HG02938 (cell line): ENCODE data around the gene BST2.
A peak's percentile ranks its signal among the peaks of the same experiment; 100 is the strongest.
"Not testable (repeated sequence)": the region's sequence is repeated elsewhere in the genome, so short reads cannot be mapped to it uniquely, and the experiment has no call there.

Source experiments
- ATAC-seq: cut with Tn5 transposase; IDR thresholded peaks from one replicate; pipeline ENCODE4 v1.9.1; 2021; ENCODE audit warnings: mild to moderate bottlenecking, moderate library complexity; ENCODE audit not compliant: unreplicated experiment

The BST2 gene

DNA sequence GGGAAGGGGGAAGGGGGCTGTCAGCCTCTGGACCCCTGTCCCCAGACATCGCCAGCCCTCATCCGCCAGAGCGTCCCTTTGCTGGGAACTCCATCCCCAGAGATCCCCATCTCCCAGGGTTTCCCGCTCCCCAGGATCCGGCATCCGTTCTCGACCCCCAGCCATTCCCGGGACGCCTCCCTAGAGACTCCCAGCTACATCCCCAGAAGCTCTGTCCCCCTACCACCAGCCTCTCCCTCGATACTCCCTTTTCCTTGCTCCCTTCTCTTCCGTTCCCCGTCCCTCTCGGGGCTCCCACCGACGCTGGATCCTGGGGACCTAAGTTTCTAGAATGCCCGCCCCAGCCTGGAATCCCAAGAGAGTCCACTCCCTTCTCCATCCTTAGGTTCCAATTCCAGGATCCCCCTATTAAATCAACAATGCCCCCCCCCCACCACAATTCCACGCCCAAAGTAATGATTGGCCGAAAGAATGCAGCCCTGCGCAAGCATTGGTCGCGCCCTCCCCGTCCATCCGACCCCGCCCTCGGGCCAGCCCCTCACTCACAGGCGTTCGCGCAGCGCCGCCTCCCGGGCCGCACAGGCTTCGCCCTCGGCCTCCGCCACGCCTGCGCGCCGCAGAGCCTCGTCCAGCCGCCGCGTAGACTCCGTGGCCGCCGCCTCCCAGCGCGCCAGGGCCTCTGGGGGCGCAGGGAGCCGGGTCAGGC is 14.6 kb downstream of the BST2 start:
- peak; percentile 79 for ATAC-seq

DNA sequence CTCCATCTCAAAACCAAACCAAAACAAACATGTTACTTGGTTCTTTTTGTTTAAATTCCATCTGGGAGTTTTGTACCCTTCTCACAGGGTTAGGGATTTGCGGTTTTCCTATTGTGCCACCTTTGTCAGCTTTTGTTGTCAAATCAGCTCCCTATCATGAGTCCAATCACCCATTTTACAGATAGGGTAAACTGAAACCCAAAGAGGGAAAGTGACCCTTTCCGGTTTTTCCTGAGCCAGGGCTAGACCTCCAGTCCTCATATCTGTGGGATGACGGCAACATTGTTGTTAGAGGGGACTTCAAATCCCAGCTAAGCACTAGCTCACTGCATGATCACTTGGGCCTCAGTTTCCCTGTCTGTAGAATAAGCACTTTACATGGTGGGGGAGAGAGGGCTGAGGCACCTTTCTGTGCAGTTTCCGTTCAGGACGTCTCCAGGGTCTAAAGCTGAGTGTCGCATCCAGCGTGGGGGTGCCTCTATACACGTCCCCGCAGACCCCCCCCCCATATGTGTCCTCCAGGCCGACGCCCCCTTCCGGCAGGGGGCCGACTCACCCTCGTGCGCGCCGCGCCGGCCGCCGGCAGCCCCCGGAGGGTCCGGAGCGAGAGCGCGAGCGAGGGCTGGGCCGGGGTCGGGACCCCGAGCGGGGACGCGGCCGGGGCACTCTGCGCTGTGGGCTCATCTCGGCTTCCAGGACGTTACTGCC is 15.3 kb downstream of the BST2 start:
- ATAC-seq, result no peak

DNA sequence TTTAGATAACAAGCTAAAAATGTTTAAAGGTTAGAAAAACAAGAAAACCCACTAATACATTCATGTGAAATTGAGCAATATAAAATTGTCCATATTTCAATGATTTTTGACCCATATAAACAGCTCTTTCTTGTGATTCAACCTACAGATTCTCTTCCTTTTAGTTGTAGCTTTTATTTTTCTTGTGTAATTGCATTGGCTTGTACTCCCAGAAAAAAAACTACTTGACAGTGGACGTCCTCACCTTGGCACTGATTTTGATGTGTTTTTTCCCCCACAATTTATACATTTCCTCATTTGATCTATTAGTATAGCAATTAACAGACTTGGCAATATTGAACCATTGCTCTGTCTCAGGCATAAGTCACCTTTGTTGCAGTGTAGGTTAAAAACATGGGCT is 16.1 kb downstream of the BST2 start:
- ATAC-seq, result no peak

DNA sequence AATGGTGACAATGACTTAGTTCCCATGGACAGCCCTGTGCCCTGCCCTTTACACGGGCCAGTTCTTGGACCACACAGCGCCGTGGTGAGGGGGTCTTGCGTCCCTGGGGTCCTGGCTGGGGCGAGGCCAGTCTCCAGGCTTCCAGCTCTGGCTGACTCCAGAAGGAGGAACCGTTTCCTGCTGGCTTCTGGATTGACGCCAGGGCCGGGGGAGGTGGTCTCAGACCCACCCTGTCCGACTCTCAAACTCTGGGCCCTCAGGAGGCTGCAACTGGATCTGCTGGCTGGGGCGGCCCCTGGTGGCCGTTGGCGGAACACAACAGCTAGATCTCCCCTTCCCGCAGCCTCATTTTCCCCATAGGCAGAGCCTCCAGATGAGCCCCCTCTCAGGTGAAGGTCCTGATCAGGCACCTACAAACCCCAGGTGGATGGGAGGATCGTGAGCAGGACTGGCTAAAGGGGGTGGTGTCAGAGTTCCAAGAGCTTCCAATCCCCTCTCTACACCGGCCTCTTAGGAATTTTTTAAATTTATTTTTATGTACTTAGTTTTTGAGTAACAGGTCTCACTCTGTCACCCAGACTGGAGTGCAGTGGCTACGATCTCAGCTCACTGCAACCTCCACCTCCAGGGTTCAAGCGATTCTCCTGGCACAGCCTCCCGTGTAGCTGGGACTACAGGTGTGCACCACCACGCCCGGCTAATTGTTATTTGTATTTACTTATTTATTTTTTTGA is 19.4 kb downstream of the BST2 start:
- ATAC-seq, result no peak

DNA sequence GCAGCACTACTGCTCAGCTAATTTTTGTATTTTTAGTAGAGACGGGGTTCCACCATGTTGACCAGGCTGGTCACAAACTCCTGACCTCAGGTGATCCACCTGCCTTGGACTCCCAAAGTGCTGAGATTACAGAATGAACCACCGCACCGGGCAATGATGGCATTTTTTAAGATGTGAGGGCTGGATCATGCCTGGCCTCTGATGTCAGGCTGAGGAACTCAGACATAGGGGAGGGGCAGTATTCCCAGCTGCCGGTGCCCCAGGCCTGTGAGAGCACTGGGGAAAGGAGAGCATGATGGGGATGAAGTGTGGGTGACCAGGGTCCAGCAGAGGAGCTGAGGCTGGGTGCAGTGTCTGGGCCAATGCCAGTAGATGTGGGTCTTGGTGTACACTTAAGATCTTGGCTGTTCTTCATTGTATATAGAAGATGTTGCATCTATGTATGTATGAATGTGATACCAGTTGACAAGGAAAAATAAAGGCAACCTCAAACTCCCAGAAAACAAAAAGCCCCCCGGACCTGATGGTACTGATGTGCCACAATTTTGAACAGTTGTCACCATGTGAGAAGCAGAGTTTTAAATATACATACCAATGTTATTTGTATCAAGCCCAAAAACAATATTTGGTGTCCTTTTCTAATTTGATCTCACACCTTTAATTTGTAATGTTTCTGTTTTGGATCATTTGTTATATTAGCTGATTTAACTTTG is 24.8 kb downstream of the BST2 start:
- no peak for ATAC-seq

DNA sequence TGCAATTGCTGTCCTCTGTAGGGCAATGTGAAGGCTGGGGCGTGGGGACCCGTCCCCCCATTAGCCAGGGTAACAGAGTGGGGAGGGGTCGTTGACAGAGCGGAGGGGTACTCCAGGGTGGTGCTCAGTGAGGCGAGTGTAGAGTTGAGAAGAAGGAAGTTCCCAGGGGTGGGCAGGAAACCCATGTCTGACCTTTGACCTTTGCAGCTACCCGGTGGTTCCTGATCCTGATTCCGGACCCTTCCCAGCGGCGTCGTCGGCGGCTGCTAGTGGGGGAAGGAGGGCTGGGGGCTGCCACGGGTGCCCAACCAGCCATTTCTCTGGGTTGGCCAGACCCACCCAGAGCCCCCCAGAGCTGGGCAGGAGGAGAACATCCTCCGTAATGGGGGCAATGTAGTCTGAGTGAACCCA is 26.2 kb downstream of the BST2 start:
- ATAC-seq, result no peak

GRCh38 chr19:17378271-17378670 is 27.2 kb downstream of the BST2 start:
- ATAC-seq, result no peak

DNA sequence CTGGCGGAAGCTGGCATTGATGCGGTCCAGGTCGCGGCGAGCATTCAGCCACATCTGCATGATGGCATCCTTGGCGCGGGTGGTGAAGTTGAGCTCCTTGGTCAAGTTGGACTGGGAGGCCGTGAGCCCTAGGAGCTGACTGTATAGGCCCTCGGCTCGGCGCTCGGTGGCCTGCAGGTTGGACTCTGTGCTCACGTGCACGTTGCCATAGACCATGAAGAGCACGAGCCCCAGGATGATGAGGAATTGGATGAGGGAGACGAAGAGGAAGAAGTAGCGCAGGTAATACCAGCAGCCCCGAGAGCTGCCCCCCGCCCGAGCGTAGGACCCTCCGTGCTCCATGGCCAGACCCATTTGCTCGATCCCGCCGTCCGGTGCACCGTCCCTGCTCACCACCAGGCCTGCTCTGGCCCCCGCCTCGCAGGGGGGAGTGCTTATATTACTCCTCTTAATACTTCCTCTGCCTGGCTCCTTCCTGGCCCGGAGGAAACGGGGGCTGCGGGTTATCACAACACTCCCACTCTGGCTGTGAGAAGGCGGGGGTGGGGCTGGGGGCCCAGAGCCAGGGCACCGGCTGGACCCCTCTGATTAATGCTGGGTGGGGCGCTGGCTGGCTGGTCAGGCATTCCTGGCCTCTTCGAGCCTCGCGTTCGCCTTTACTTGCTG is 28.4 kb downstream of the BST2 start, which contains the start of gene PLVAP:
PLVAP (minus strand) TSS at position 408 of the 666 bp plus-strand sequence; CDS start at position 354, 54 bp downstream.
- no peak for ATAC-seq

GRCh38 chr19:17370026-17370587 is 35.3 kb downstream of the BST2 start:
- ATAC-seq, result peak; percentile 75

DNA sequence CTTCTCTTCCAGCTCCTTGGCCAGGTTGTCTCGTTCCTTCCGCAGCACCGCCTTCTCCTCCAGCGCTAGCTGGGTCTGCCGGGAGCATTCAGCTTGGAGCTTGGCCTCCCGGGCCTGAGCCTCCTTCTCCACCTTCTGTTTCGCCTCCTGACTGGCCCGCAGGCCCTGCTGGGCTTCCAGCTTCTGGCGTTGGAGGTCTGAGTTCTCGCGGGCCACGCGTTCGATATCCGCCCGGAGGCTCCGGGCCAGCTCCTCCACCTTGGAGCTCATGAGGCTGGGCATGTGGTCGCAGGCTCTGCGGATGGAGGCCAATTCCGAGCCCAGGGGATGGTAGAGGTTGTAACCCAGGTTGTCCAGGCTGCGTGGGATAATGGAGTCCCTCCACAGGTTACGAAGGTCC is 40.1 kb downstream of the BST2 start:
- ATAC-seq, result no peak

- ATAC-seq, result not testable (repeated sequence)
These were observed 41.4 kb downstream of the BST2 start for GRCh38 chr19:17363852-17364605.

GRCh38 chr19:17359905-17360800 is 45.3 kb downstream of the BST2 start:
- no peak for ATAC-seq

DNA sequence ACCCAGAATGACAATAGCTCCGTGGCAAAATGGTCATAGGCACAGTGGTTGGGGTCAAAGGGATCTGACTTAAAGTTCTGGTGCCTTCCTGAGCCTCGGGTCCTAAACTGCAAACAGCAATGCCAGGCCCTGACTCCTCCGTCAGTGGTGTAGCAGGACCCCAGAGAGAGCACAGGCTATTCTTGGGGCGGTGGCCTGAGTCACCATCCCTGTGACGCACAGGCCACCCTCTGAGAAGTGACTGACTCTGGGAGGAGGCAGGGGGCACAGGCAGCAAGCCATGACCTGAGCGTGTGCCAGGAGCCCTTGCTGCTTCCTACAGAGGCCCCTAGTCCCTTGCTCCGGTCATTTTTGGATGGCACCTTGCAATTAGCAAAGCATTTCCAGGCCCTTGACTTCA is 47.0 kb downstream of the BST2 start:
- ATAC-seq, result no peak

- ATAC-seq, result no peak
These were observed 47.7 kb downstream of the BST2 start for GRCh38 chr19:17357724-17358123.

DNA sequence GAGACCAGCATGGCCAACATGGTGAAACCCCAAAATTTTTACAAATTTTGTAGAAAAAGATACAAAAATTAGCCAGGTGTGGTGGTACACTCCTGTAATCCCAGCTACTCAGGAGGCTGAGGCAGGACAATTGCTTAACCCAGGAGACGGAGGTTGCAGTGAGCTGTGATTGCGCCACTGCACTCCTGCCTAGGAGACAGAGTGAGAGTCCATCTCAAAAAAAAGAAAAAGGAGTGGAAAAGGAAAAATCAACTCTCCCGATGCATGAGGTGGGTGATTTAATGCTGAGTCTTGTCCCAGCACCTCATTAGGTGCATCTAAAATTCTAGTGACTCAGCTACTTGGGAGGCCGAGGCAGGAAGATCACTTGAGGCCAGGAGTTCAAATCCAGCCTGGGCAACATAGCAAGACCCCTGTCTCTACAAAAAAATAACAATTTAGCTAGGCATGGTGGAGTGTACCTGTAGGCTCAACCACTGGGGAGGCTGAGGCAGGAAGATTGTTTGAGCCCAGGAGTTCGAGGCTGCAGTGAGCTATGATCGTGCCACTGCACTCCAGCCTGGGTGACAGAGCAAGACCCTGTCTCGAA is 48.3 kb downstream of the BST2 start:
- no peak for ATAC-seq

DNA sequence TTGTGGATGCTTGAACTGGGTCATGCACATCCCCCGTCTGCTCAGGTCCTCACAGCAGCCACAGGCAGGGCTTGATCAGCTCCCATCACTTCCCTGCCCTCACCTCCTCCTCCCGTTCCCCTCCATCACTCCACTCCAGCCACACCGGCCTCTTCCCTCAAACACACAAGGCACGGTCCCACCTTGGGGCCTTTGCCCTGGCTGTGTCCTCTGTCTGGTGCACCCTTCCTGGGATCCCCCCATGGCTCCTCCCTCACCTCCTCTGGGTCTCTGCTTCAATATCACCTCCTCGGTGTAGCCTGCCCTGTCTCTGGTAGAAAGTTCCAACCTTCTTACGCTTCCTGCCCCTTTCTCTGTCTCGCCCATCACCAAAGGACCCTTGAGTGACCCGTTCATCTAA is 52.0 kb downstream of the BST2 start:
- no peak for ATAC-seq
